GM21786 (cell line): ENCODE data around the gene RNF130.

Source experiments
- ATAC-seq: cut with Tn5 transposase; IDR thresholded peaks from one replicate; pipeline ENCODE4 v1.9.1; 2021; ENCODE audit not compliant: unreplicated experiment

Gene RNF130

GRCh38 chr5:180060192-180060591, 11.4 kb downstream of the RNF130 start:
- no peak for ATAC-seq

GRCh38 chr5:180059326-180059725, 12.2 kb downstream of the RNF130 start:
- ATAC-seq = no peak

- ATAC-seq = no peak
Measured at GRCh38 chr5:180056153-180056552, 15.4 kb downstream of the RNF130 start.

GRCh38 chr5:180054226-180054625, 17.3 kb downstream of the RNF130 start:
- no peak for ATAC-seq

- ATAC-seq = no peak
Measured at GRCh38 chr5:180053061-180053602, 18.4 kb downstream of the RNF130 start.

- ATAC-seq = no peak
Measured at GRCh38 chr5:180052211-180052818, 19.2 kb downstream of the RNF130 start.

GRCh38 chr5:180050121-180050940, 21.2 kb downstream of the RNF130 start:
- no peak for ATAC-seq

GRCh38 chr5:180049185-180049548, 22.4 kb downstream of the RNF130 start:
- no peak for ATAC-seq

- ATAC-seq = no peak
Measured at GRCh38 chr5:180047667-180048066, 23.9 kb downstream of the RNF130 start.

GRCh38 chr5:180046656-180047055, 24.9 kb downstream of the RNF130 start:
- ATAC-seq = no peak

- ATAC-seq = no peak
Measured at GRCh38 chr5:180045889-180046499, 25.6 kb downstream of the RNF130 start.

- no peak for ATAC-seq
Measured at GRCh38 chr5:180043377-180043776, 28.2 kb downstream of the RNF130 start.

GRCh38 chr5:180041301-180042274, 30.0 kb downstream of the RNF130 start:
- no peak for ATAC-seq

- no peak for ATAC-seq
Measured at GRCh38 chr5:180040287-180041214, 31.0 kb downstream of the RNF130 start.

GRCh38 chr5:180035206-180035931, 36.2 kb downstream of the RNF130 start:
- ATAC-seq = no peak

GRCh38 chr5:180034564-180034963, 37.0 kb downstream of the RNF130 start:
- ATAC-seq = no peak

- no peak for ATAC-seq
Measured at GRCh38 chr5:180027459-180028089, 44.0 kb downstream of the RNF130 start.

- no peak for ATAC-seq
Measured at GRCh38 chr5:180026734-180027458, 44.7 kb downstream of the RNF130 start.
